ENCODE data around the gene GRK4. TPM values are rescaled to one million over a fixed set of nuclear protein-coding genes. Genes with fewer than 3 reads are reported as not detected.
A peak's percentile ranks its signal among the peaks of the same experiment; 100 is the strongest.

Gene GRK4
- polyA plus RNA-seq, 1 experiment, result 3.7 TPM

- no peak for TF ChIP-seq CTCF (IDR thresholded peaks at IDR 0.05; ENCODE audit: low read depth, low read length)
- POLR2A ChIA-PET, result no interaction called here
- no peaks in the 10 kb centered on the region; the same call in 1 of the 2 replicates for H3K9me3 ChIP-seq (ENCODE audit: control insufficient read depth, insufficient read depth, low read length)
Observed at GRCh38 chr4:2925931-2926860, 37.2 kb upstream of the GRK4 start.

GRCh38 chr4:2927016-2927695, 36.2 kb upstream of the GRK4 start:
- H3K27ac ChIP-seq (ENCODE audit: low read depth, low read length), result no peak overlapping the region
- no peak for TF ChIP-seq CTCF (IDR thresholded peaks at IDR 0.05; ENCODE audit: low read depth, low read length)
- DNase-seq (ENCODE audit: low read depth, low spot score), result no peak
- no peak overlapping the region for H3K4me3 ChIP-seq (ENCODE audit: low read depth, low read length)
- CTCF ChIA-PET, result no interaction called here
- H3K9me3 ChIP-seq (ENCODE audit: control insufficient read depth, insufficient read depth, low read length), result no peaks in the 10 kb centered on the region; the same call in 1 of the 2 replicates
- H3K27me3 ChIP-seq (ENCODE audit: control insufficient read depth, insufficient read depth, low read length), result no peaks in the 10 kb centered on the region
- POLR2A ChIA-PET, result no interaction called here

More at GRCh38 chr4:2925931-2926860, 37.2 kb upstream of the GRK4 start:
- no peak overlapping the region for H3K27ac ChIP-seq (ENCODE audit: low read depth, low read length)
- CTCF ChIA-PET, result no interaction called here
- no peaks in the 10 kb centered on the region for H3K27me3 ChIP-seq (ENCODE audit: control insufficient read depth, insufficient read depth, low read length)
- H3K4me3 ChIP-seq (ENCODE audit: low read depth, low read length), result no peak overlapping the region
- no peak for DNase-seq (ENCODE audit: low read depth, low spot score)

- no peak for TF ChIP-seq CTCF (IDR thresholded peaks at IDR 0.05; ENCODE audit: low read depth, low read length)
- Histone ChIP-seq H3K27ac (ENCODE audit: low read depth, low read length) (no peak overlapping the region), H3K27me3 (ENCODE audit: control insufficient read depth, insufficient read depth, low read length) (no peaks in the 10 kb centered on the region), H3K4me3 (ENCODE audit: low read depth, low read length) (no peak overlapping the region), H3K9me3 (ENCODE audit: control insufficient read depth, insufficient read depth, low read length) (no peaks in the 10 kb centered on the region; the same call in 1 of the 2 replicates)
- POLR2A ChIA-PET, result no interaction called here
- CTCF ChIA-PET, result interaction anchor here (0.5 kb wide), 1 partner anchor 224 kb away, joined by 3 read pairs; no protein-coding TSS in a partner anchor
- DNase-seq (ENCODE audit: low read depth, low spot score), result no peak
Observed at GRCh38 chr4:2927696-2928075, 35.7 kb upstream of the GRK4 start.

- Histone ChIP-seq H3K27me3 (ENCODE audit: control insufficient read depth, insufficient read depth, low read length) (no peaks in the 10 kb centered on the region), H3K4me3 (ENCODE audit: low read depth, low read length) (no peak overlapping the region), H3K27ac (ENCODE audit: low read depth, low read length) (peak overlapping the region; percentile 11), H3K9me3 (ENCODE audit: control insufficient read depth, insufficient read depth, low read length) (no peaks in the 10 kb centered on the region; the same call in 1 of the 2 replicates)
- CTCF ChIA-PET, result interaction anchor here (0.5 kb wide), 1 partner anchor 225 kb away, joined by 3 read pairs; no protein-coding TSS in a partner anchor
- POLR2A ChIA-PET, result no interaction called here
- no peak for DNase-seq (ENCODE audit: low read depth, low spot score)
- TF ChIP-seq CTCF (IDR thresholded peaks at IDR 0.05; ENCODE audit: low read depth, low read length), result no peak
Observed at GRCh38 chr4:2928242-2929176, 34.9 kb upstream of the GRK4 start.

Data from AG04450 (cell line).